NCI-H2196 treated with DMSO at 0.1 percent for 48 hours (cell line): ENCODE results near the gene FASLG.
"Not testable (repeated sequence)": the region's sequence is repeated elsewhere in the genome, so short reads cannot be mapped to it uniquely, and the experiment has no call there.

Source experiments
- DNase-seq: peaks from one replicate; lab custom pipeline; 2025; ENCODE audit not compliant: unreplicated experiment; lab: John Stamatoyannopoulos, UW

The FASLG gene

GRCh38 chr1:172680733-172681275, 21.9 kb downstream of the FASLG start:
- no peak for DNase-seq

DNA sequence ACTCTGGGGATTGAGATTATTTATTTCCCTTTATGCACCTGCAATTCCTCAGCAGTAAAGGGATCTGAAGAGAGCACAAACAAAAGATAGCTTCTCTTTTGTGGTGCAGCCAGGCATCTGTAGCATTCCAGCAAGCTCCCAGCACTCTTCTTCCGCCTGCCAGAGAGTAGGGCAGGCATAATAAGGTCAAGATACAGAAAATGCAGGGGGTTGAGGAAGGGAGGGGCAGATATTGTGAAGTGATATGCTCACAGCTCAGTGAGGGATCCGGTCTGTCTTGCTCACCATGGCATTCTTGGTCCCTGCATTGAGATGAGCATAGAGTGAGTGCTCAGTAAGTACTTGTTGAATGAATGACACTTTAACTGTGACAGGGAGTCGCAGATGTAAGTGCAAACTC, 23.9 kb downstream of the FASLG start:
- DNase-seq, result no peak

GRCh38 chr1:172686143-172686542, 27.2 kb downstream of the FASLG start:
- DNase-seq, result no peak

GRCh38 chr1:172688428-172689085, 29.7 kb downstream of the FASLG start:
- DNase-seq, result not testable (repeated sequence)

- DNase-seq, result not testable (repeated sequence)
Measured at GRCh38 chr1:172690925-172691324, 32.0 kb downstream of the FASLG start.

DNA sequence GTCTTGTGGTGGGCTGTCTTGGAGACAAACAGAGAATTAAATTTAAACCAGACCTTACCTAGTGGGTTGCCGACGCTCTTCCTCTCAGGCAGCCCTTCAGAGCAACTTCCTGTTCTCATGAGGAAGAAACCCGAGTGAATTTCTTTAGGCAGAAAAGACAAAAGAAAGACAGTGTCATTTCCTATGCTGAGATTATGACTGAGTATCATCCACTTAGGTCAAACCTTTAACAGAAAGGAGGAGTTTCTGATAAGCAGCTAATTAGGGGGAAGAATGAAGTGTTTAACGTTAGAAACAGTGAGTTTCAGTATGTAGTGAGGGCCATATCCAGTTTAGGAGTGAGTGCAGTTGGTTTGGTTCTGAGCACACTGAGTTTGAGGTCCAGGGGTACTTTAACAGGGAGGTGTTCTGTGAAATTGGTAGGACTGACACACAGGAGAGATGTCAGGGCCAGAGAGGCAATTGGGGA, 38.7 kb downstream of the FASLG start:
- no peak for DNase-seq

DNA sequence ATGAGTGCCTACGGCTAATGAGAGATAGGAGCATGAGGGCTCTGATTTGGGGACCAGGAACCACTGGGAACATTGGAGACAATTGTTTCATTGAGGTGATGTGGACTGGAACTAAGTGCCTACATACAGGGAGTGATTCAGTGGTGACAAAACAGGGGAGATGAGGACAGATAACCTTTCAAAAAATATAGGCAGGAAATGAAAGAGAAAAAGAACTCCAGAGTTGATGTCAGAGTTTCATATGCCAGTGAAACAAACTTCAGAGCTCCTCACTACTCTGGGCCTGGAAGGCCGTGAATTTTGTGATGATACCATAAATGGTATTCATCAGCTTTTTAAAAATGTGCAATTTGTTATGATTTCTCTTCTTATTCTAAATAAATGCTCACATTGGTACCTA, 39.3 kb downstream of the FASLG start:
- no peak for DNase-seq

GRCh38 chr1:172699111-172699510, 40.2 kb downstream of the FASLG start:
- no peak for DNase-seq

DNA sequence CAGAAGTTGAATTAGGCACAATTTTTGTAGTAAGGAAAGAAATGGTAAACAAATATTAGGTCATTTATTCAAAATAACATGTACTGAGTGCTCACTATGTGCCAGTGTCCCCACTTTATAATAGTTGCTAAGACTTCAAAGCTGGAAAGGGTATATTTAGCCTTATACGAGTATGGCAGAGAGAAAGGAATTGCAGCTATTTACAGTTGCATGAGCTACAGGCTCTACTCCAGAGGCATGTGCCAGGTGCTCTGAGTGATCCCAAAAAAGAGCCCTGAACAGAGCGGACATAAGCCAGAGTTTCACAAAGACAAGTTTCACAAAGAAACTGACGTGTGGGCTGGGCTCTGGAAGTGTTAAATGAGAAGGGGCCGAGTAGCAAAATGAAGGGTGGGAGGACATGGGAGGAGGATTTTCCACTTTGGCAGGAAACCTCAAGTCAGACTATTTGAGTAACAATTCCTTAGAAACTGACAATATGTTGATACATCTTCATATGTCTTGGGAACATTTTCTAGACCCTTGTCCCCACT, 40.9 kb downstream of the FASLG start:
- DNase-seq, result no peak

DNA sequence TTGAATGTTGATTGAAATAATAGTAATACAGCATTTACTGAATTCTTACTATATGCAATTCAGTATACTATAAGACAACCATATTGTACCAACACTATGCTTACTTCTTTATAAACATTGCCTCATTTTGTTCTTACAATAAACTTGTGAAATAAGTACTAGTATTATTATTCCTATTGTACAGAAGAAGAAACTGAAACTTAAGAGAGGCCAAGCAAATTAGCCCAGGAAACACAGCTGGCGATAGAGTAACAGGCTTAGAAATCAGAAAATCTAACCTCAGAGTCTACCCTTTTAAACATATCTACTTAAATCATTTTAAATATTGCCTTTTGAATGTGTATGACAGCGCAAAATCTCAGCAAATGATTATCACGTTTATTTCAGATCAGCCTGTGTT, 41.7 kb downstream of the FASLG start:
- DNase-seq, result no peak

- DNase-seq, result no peak
Measured at GRCh38 chr1:172704001-172704400, 45.1 kb downstream of the FASLG start.

- DNase-seq, result no peak
Measured at GRCh38 chr1:172704420-172705210, 45.7 kb downstream of the FASLG start.

- DNase-seq, result no peak
Measured at GRCh38 chr1:172708452-172708851, 49.5 kb downstream of the FASLG start.

DNA sequence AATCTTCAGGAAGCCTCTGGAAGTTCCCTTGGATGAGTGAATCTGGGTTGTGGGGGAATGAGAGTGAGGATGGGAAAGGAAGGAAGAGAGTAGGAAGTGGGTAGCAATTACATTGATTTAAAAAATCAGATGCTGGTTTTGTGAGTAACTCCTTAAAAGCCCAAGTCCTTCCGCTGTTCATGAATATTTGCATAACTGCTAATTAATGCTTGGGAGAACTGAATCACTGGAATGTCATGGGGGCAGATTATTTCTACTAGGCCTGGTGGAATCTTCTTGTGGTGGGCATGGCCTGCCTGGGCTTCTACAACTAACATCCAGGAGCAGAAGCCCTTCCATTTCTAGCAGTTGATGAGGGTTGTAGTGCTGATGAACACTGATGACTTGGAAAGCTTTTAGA, 52.7 kb downstream of the FASLG start:
- DNase-seq, result no peak

DNA sequence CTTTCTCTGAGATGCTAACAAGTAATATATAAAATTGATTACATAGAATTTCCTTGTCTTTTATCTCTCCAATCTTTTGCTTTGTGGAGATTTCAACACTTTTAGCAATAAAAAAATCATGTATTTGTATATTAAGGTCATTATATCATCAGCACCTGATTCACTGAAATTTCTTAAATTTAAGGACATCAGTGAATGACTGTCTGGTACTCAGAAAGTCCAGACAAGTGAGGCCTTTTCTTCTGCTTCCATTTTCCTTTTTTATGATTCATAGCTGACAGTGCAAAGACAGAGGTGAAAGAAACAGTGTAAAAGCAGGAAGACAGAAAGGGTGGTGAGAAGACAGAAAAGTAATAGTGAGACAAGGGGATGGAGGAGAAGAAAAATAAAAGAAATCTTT, 54.6 kb downstream of the FASLG start:
- no peak for DNase-seq
